ENCODE data around the gene TTC7B.

TTC7B gene

GRCh38 chr14:90500665-90501370 is 315.4 kb downstream of the TTC7B start:
- Histone ChIP-seq H3K4ac (ENCODE audit: low read depth, low read length) (no peak overlapping the region), H2BK120ac (ENCODE audit: low read depth, low read length) (no peak overlapping the region), H3K4me1 (ENCODE audit: control insufficient read depth, low read depth, low read length) (peaks cover 9% of the 10 kb centered on the region), H4K5ac (ENCODE audit: low read length) (no peak overlapping the region), H3K4me3 (ENCODE audit: low read length) (no peak overlapping the region), H3K23ac (ENCODE audit: low read length) (no peak overlapping the region), H3K9ac (ENCODE audit: low read length) (no peak overlapping the region), H2BK15ac (replicated peaks; ENCODE audit: low read depth) (no peak overlapping the region), H3K36me3 (ENCODE audit: control insufficient read depth, insufficient read depth, low read length) (no peaks in the 10 kb centered on the region), H3K27me3 (ENCODE audit: insufficient read depth, low read length, poor library complexity) (no peaks in the 10 kb centered on the region), H3K27ac (ENCODE audit: low read depth, low read length) (no peak overlapping the region), H3K18ac (ENCODE audit: low read length) (no peak overlapping the region), H2AK5ac (ENCODE audit: low read length) (peak overlapping the region; percentile 38), H4K8ac (ENCODE audit: low read depth, low read length) (no peak overlapping the region), H2BK5ac (ENCODE audit: low read length) (no peak overlapping the region), H3K56ac (ENCODE audit: low read length) (peak overlapping the region; percentile 37), H3K79me2 (ENCODE audit: control insufficient read depth, insufficient read depth, low read length) (no peaks in the 10 kb centered on the region), H3K79me1 (ENCODE audit: low read length) (no peaks in the 10 kb centered on the region), H3K4me2 (ENCODE audit: low read length) (no peak overlapping the region)
- WGBS (ENCODE audit: extremely low coverage, insufficient coverage, low lambda C conversion rate) = no CpG with 5 or more reads among the region's 19 CpGs
- DNase-seq = no peak

DNA sequence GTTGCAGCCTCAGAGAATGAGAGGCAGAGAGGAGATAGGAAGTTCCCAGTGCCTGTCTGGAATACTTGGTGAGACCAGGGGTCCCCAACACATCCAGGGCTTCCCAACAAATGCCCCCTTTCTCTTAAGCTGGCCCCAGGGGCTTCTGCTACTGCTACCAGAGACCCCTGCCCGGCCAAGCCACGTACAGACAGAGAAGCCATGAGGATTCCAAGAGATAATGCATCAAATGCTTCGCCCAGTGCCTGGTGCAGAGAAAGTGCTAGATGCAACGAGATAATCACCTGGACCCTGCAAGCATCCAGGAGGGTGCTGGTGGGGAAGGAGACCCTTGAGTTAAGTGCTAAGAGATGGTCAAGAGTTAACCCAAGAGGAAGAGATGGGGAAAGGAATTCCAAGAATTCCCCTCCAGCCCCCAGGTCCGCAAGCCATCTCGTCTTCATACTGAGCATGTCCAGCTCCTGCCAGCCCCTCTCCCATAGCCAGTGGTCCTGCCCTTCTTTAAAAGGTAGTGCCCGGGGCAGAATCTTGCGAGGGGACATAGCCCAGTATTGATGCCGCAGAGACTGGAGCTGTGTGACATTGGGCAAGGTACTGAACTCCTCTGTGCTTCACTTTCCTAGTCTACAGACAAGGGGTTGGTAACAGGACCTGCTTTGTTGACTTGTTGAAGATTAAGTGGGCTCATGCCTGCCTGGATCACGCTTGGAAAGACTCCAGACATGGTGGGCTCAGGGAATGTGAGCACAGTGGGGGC is 316.1 kb downstream of the TTC7B start:
- H4K8ac ChIP-seq (ENCODE audit: low read depth, low read length) = no peak overlapping the region
- H3K4me1 ChIP-seq (ENCODE audit: control insufficient read depth, low read depth, low read length) = peaks cover 9% of the 10 kb centered on the region
- no peak overlapping the region for H3K23ac ChIP-seq (ENCODE audit: low read length)
- no peak overlapping the region for H3K27ac ChIP-seq (ENCODE audit: low read depth, low read length)
- H2BK5ac ChIP-seq (ENCODE audit: low read length) = no peak overlapping the region
- DNase-seq = peak; percentile 55
- H2AK5ac ChIP-seq (ENCODE audit: low read length) = peak overlapping the region; percentile 38
- no peak overlapping the region for H2BK120ac ChIP-seq (ENCODE audit: low read depth, low read length)
- H3K4ac ChIP-seq (ENCODE audit: low read depth, low read length) = no peak overlapping the region
- H3K18ac ChIP-seq (ENCODE audit: low read length) = no peak overlapping the region
- no CpG with 5 or more reads among the region's 10 CpGs for WGBS (ENCODE audit: extremely low coverage, insufficient coverage, low lambda C conversion rate)
- no peaks in the 10 kb centered on the region for H3K36me3 ChIP-seq (ENCODE audit: control insufficient read depth, insufficient read depth, low read length)
- no peak overlapping the region for H3K4me3 ChIP-seq (ENCODE audit: low read length)
- no peaks in the 10 kb centered on the region for H3K79me2 ChIP-seq (ENCODE audit: control insufficient read depth, insufficient read depth, low read length)
- H3K9ac ChIP-seq (ENCODE audit: low read length) = no peak overlapping the region
- no peak overlapping the region for H3K4me2 ChIP-seq (ENCODE audit: low read length)
- H3K27me3 ChIP-seq (ENCODE audit: insufficient read depth, low read length, poor library complexity) = no peaks in the 10 kb centered on the region
- H4K5ac ChIP-seq (ENCODE audit: low read length) = no peak overlapping the region
- H2BK15ac ChIP-seq (replicated peaks; ENCODE audit: low read depth) = no peak overlapping the region
- no peaks in the 10 kb centered on the region for H3K79me1 ChIP-seq (ENCODE audit: low read length)
- peak overlapping the region; percentile 25 for H3K56ac ChIP-seq (ENCODE audit: low read length)

GRCh38 chr14:90499121-90499520 is 317.1 kb downstream of the TTC7B start:
- Histone ChIP-seq H3K9ac (ENCODE audit: low read length) (no peak overlapping the region), H4K8ac (ENCODE audit: low read depth, low read length) (no peak overlapping the region), H3K36me3 (ENCODE audit: control insufficient read depth, insufficient read depth, low read length) (no peaks in the 10 kb centered on the region), H2AK5ac (ENCODE audit: low read length) (no peak overlapping the region), H3K4me2 (ENCODE audit: low read length) (no peak overlapping the region), H3K79me2 (ENCODE audit: control insufficient read depth, insufficient read depth, low read length) (no peaks in the 10 kb centered on the region), H3K18ac (ENCODE audit: low read length) (no peak overlapping the region), H3K56ac (ENCODE audit: low read length) (no peak overlapping the region), H2BK15ac (replicated peaks; ENCODE audit: low read depth) (no peak overlapping the region), H3K23ac (ENCODE audit: low read length) (no peak overlapping the region), H4K5ac (ENCODE audit: low read length) (no peak overlapping the region), H3K79me1 (ENCODE audit: low read length) (no peaks in the 10 kb centered on the region), H2BK5ac (ENCODE audit: low read length) (no peak overlapping the region), H2BK120ac (ENCODE audit: low read depth, low read length) (no peak overlapping the region), H3K27me3 (ENCODE audit: insufficient read depth, low read length, poor library complexity) (no peaks in the 10 kb centered on the region), H3K27ac (ENCODE audit: low read depth, low read length) (no peak overlapping the region), H3K4ac (ENCODE audit: low read depth, low read length) (no peak overlapping the region), H3K4me1 (ENCODE audit: control insufficient read depth, low read depth, low read length) (peaks cover 9% of the 10 kb centered on the region), H3K4me3 (ENCODE audit: low read length) (no peak overlapping the region)
- DNase-seq = no peak
- WGBS (ENCODE audit: extremely low coverage, insufficient coverage, low lambda C conversion rate) = no CpG with 5 or more reads among the region's 6 CpGs

GRCh38 chr14:90498198-90498597 is 318.0 kb downstream of the TTC7B start:
- Histone ChIP-seq H3K36me3 (ENCODE audit: control insufficient read depth, insufficient read depth, low read length) (no peaks in the 10 kb centered on the region), H3K79me2 (ENCODE audit: control insufficient read depth, insufficient read depth, low read length) (no peaks in the 10 kb centered on the region), H2BK15ac (replicated peaks; ENCODE audit: low read depth) (no peak overlapping the region), H3K18ac (ENCODE audit: low read length) (no peak overlapping the region), H3K79me1 (ENCODE audit: low read length) (no peaks in the 10 kb centered on the region), H3K27ac (ENCODE audit: low read depth, low read length) (no peak overlapping the region), H3K56ac (ENCODE audit: low read length) (no peak overlapping the region), H3K4me3 (ENCODE audit: low read length) (no peak overlapping the region), H3K4me2 (ENCODE audit: low read length) (no peak overlapping the region), H4K5ac (ENCODE audit: low read length) (no peak overlapping the region), H2BK120ac (ENCODE audit: low read depth, low read length) (no peak overlapping the region), H3K4me1 (ENCODE audit: control insufficient read depth, low read depth, low read length) (peaks cover 9% of the 10 kb centered on the region), H3K4ac (ENCODE audit: low read depth, low read length) (no peak overlapping the region), H2BK5ac (ENCODE audit: low read length) (no peak overlapping the region), H3K9ac (ENCODE audit: low read length) (no peak overlapping the region), H3K23ac (ENCODE audit: low read length) (no peak overlapping the region), H2AK5ac (ENCODE audit: low read length) (no peak overlapping the region), H3K27me3 (ENCODE audit: insufficient read depth, low read length, poor library complexity) (no peaks in the 10 kb centered on the region), H4K8ac (ENCODE audit: low read depth, low read length) (no peak overlapping the region)
- no peak for DNase-seq

GRCh38 chr14:90496379-90496778 is 319.9 kb downstream of the TTC7B start:
- H2BK120ac ChIP-seq (ENCODE audit: low read depth, low read length) = no peak overlapping the region

More at GRCh38 chr14:90496379-90496778, 319.9 kb downstream of the TTC7B start:
- Histone ChIP-seq H3K4ac (ENCODE audit: low read depth, low read length) (no peak overlapping the region), H3K23ac (ENCODE audit: low read length) (no peak overlapping the region), H3K18ac (ENCODE audit: low read length) (no peak overlapping the region), H2BK5ac (ENCODE audit: low read length) (no peak overlapping the region), H2BK15ac (replicated peaks; ENCODE audit: low read depth) (no peak overlapping the region), H2AK5ac (ENCODE audit: low read length) (no peak overlapping the region), H3K4me2 (ENCODE audit: low read length) (no peak overlapping the region), H4K8ac (ENCODE audit: low read depth, low read length) (no peak overlapping the region), H3K79me2 (ENCODE audit: control insufficient read depth, insufficient read depth, low read length) (no peaks in the 10 kb centered on the region), H4K5ac (ENCODE audit: low read length) (no peak overlapping the region), H3K27me3 (ENCODE audit: insufficient read depth, low read length, poor library complexity) (no peaks in the 10 kb centered on the region), H3K79me1 (ENCODE audit: low read length) (no peaks in the 10 kb centered on the region), H3K4me3 (ENCODE audit: low read length) (no peak overlapping the region), H3K36me3 (ENCODE audit: control insufficient read depth, insufficient read depth, low read length) (no peaks in the 10 kb centered on the region), H3K9ac (ENCODE audit: low read length) (no peak overlapping the region), H3K27ac (ENCODE audit: low read depth, low read length) (no peak overlapping the region), H3K56ac (ENCODE audit: low read length) (no peak overlapping the region), H3K4me1 (ENCODE audit: control insufficient read depth, low read depth, low read length) (peaks cover 6% of the 10 kb centered on the region)
- DNase-seq = no peak
- no CpG with 5 or more reads among the region's 2 CpGs for WGBS (ENCODE audit: extremely low coverage, insufficient coverage, low lambda C conversion rate)
